Keratinocyte (primary cell): ENCODE measurements around the gene ARMC3.

Experiments
- CTCF ChIP-seq, 3 experiments: IDR thresholded peaks in 1 of 3; conservative IDR thresholded peaks in 1 of 3; optimal IDR thresholded peaks in 1 of 3; 2 replicates in 2 of 3; 3 replicates in 1 of 3; pipeline versions ENCODE3 to v1.5.1; 2011; ENCODE audit warnings: low read length in 3 of 3, mild to moderate bottlenecking in 3 of 3, moderate library complexity in 2 of 3, control low read depth in 1 of 3, inconsistent platforms in 1 of 3; ENCODE audit not compliant: insufficient read depth in 2 of 3; ENCODE audit errors: extremely low read depth in 1 of 3
- EZH2 ChIP-seq: IDR thresholded peaks from one replicate; pipeline ENCODE4 v1.6.1; 2012; ENCODE audit warnings: inconsistent platforms, mild to moderate bottlenecking, low read length, moderate library complexity

- TF ChIP-seq CTCF (optimal IDR thresholded peaks at IDR 0.05 in 1 of 3, IDR thresholded peaks at IDR 0.05 in 1 of 3, conservative IDR thresholded peaks at IDR 0.05 in 1 of 3; ENCODE audit: extremely low read depth in 1 of 3, insufficient read depth in 2 of 3, low read length in 3 of 3) (no peak), EZH2 (no peak)
Measured at GRCh38 chr10:23078114-23078513, 150.3 kb downstream of the ARMC3 start.
